Astrocyte of the spinal cord (primary cell): ENCODE data around the gene TSPAN5.
"Not testable (repeated sequence)": the region's sequence is repeated elsewhere in the genome, so short reads cannot be mapped to it uniquely, and the experiment has no call there.

Experiments used
- DNase-seq: peaks from one replicate; pipeline ENCODE4 v3.0.0; 2011; ENCODE audit warnings: low read depth, low spot score
- H3K4me3 ChIP-seq: 2 replicates; pipeline ENCODE4 v1.5.1; 2011; ENCODE audit warnings: low read depth, mild to moderate bottlenecking, low read length, moderate library complexity
- in situ Hi-C: cut with HindIII; loops from 2 replicates; pipeline ENCODE4 v1.10.0; 2017; ENCODE audit warnings: low sequenced_read_pairs
- TF ChIP-seq, protein P1 (sequence below): IDR thresholded peaks from 2 replicates; pipeline ENCODE4 v1.5.1; 2012; ENCODE audit warnings: low read depth, mild to moderate bottlenecking, low read length, inconsistent platforms

TSPAN5 gene

GRCh38 chr4:98482847-98483806 lies 175.3 kb downstream of the TSPAN5 start:
- DNase-seq = peak; percentile 61
- in situ Hi-C loops = no loop called here
- H3K4me3 ChIP-seq = no peak overlapping the region
- TF ChIP-seq, protein P1, sequence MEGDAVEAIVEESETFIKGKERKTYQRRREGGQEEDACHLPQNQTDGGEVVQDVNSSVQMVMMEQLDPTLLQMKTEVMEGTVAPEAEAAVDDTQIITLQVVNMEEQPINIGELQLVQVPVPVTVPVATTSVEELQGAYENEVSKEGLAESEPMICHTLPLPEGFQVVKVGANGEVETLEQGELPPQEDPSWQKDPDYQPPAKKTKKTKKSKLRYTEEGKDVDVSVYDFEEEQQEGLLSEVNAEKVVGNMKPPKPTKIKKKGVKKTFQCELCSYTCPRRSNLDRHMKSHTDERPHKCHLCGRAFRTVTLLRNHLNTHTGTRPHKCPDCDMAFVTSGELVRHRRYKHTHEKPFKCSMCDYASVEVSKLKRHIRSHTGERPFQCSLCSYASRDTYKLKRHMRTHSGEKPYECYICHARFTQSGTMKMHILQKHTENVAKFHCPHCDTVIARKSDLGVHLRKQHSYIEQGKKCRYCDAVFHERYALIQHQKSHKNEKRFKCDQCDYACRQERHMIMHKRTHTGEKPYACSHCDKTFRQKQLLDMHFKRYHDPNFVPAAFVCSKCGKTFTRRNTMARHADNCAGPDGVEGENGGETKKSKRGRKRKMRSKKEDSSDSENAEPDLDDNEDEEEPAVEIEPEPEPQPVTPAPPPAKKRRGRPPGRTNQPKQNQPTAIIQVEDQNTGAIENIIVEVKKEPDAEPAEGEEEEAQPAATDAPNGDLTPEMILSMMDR = no peak

GRCh38 chr4:98482503-98482846 lies 175.9 kb downstream of the TSPAN5 start:
- in situ Hi-C loops = no loop called here
- TF ChIP-seq, protein P1 = no peak
- H3K4me3 ChIP-seq = no peak overlapping the region
- DNase-seq = no peak

GRCh38 chr4:98481167-98481566 lies 177.2 kb downstream of the TSPAN5 start:
- no peak for DNase-seq
- no peak overlapping the region for H3K4me3 ChIP-seq
- in situ Hi-C loops = no loop called here
- TF ChIP-seq, protein P1 = no peak

GRCh38 chr4:98480535-98480934 lies 177.9 kb downstream of the TSPAN5 start:
- DNase-seq = no peak
- in situ Hi-C loops = no loop called here
- TF ChIP-seq, protein P1 = no peak
- H3K4me3 ChIP-seq = no peak overlapping the region

DNA sequence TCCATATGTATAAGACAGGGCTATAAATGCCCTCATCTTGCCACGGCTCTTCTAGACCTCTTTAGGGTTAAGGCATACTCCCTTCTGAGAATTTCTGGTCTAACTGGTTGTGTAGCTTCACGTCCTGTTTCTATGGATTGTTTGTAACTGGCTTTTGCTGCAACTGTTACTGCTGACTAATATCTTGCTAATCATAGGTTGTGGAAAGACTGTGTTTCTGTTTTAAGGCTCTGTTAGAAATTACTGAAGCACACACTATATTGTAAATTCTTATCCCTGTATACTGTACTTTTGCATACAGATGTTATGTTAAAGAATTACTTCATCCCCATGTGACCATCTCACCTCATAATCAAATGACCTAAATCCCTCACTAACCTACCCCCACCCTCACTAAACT lies 178.8 kb downstream of the TSPAN5 start:
- in situ Hi-C loops, DNase-seq: not testable (repeated sequence)

DNA sequence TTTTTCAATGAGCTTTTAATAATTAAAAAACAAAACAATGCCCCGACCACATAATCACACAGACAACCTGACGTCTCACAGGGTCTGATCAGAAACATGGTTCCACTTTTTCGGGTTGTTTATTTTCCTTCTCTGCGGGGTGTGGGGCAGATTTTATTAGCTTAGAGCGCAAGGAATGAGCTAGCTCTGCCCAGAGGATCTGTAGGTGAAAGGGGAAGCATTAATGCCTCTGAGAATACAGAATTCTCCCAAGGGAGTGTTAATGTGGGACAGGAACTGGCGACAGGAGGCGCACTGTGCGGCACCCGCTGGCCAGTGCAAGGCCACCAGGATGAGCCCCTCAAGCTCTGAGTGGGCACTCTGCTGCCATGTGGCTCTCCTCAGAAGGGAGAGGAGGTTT lies 181.5 kb downstream of the TSPAN5 start:
- DNase-seq = no peak
- TF ChIP-seq, protein P1 = no peak
- H3K4me3 ChIP-seq = no peak overlapping the region
- in situ Hi-C loops = no loop called here

More for the DNA sequence above, 178.8 kb downstream of the TSPAN5 start:
- not testable (repeated sequence) for H3K4me3 ChIP-seq

GRCh38 chr4:98474408-98474844 lies 184.0 kb downstream of the TSPAN5 start:
- in situ Hi-C loops = no loop called here
- DNase-seq = peak; percentile 59
- no peak overlapping the region for H3K4me3 ChIP-seq
- TF ChIP-seq, protein P1 = no peak
